ENCODE results near the gene GRAPL.
"Not testable (repeated sequence)": the region's sequence is repeated elsewhere in the genome, so short reads cannot be mapped to it uniquely, and the experiment has no call there.

The GRAPL gene

GRCh38 chr17:19158478-19158877, 31.1 kb downstream of the GRAPL start:
- H3K36me3 Mint-ChIP-seq; DNase-seq (ENCODE audit: low spot score in 2 of 2); H3K4me3 Mint-ChIP-seq; ATAC-seq; H3K4me1 Mint-ChIP-seq; H3K27ac Mint-ChIP-seq; H3K9me3 Mint-ChIP-seq: not testable (repeated sequence)

GRCh38 chr17:19158938-19159337, 31.5 kb downstream of the GRAPL start:
- not testable (repeated sequence) for H3K27ac Mint-ChIP-seq; ATAC-seq; H3K4me3 Mint-ChIP-seq; DNase-seq (ENCODE audit: low spot score in 2 of 2); H3K36me3 Mint-ChIP-seq; H3K4me1 Mint-ChIP-seq; H3K9me3 Mint-ChIP-seq

- H3K4me1 Mint-ChIP-seq; H3K27ac Mint-ChIP-seq; H3K36me3 Mint-ChIP-seq; H3K9me3 Mint-ChIP-seq; H3K4me3 Mint-ChIP-seq; DNase-seq (ENCODE audit: low spot score in 2 of 2): not testable (repeated sequence)
- peak; percentile 60 for ATAC-seq
Measured at GRCh38 chr17:19161308-19162107, 34.1 kb downstream of the GRAPL start.

GRCh38 chr17:19162384-19163216, 35.2 kb downstream of the GRAPL start:
- ATAC-seq, result peak; percentile 61
- H3K36me3 Mint-ChIP-seq; H3K4me3 Mint-ChIP-seq; DNase-seq (ENCODE audit: low spot score in 2 of 2); H3K27ac Mint-ChIP-seq; H3K4me1 Mint-ChIP-seq; H3K9me3 Mint-ChIP-seq: not testable (repeated sequence)

- H3K4me1 Mint-ChIP-seq; DNase-seq (ENCODE audit: low spot score in 2 of 2); H3K9me3 Mint-ChIP-seq; ATAC-seq; H3K27ac Mint-ChIP-seq; H3K36me3 Mint-ChIP-seq; H3K4me3 Mint-ChIP-seq: not testable (repeated sequence)
Measured at GRCh38 chr17:19174422-19174821, 47.0 kb downstream of the GRAPL start.

- not testable (repeated sequence) for DNase-seq (ENCODE audit: low spot score in 2 of 2); H3K36me3 Mint-ChIP-seq; H3K4me1 Mint-ChIP-seq
Measured at GRCh38 chr17:19175410-19175809, 48.0 kb downstream of the GRAPL start.

GRCh38 chr17:19181040-19181875, 53.9 kb downstream of the GRAPL start:
- not testable (repeated sequence) for H3K9me3 Mint-ChIP-seq; H3K36me3 Mint-ChIP-seq; H3K4me3 Mint-ChIP-seq; H3K27ac Mint-ChIP-seq; H3K4me1 Mint-ChIP-seq; DNase-seq (ENCODE audit: low spot score in 2 of 2)
- peak; percentile 96 for ATAC-seq

More at GRCh38 chr17:19175410-19175809, 48.0 kb downstream of the GRAPL start:
- not testable (repeated sequence) for H3K4me3 Mint-ChIP-seq, H3K27ac Mint-ChIP-seq, H3K9me3 Mint-ChIP-seq
- peak; percentile 95 for ATAC-seq

- not testable (repeated sequence) for H3K9me3 Mint-ChIP-seq, H3K36me3 Mint-ChIP-seq, H3K27ac Mint-ChIP-seq, ATAC-seq, H3K4me1 Mint-ChIP-seq, H3K4me3 Mint-ChIP-seq
- DNase-seq (ENCODE audit: low spot score in 2 of 2), result peak in 1 of 2 donors; percentile 91
Measured at GRCh38 chr17:19187883-19188869, 60.8 kb downstream of the GRAPL start.

- H3K4me1 Mint-ChIP-seq; H3K36me3 Mint-ChIP-seq; H3K9me3 Mint-ChIP-seq; DNase-seq (ENCODE audit: low spot score in 2 of 2); H3K4me3 Mint-ChIP-seq; H3K27ac Mint-ChIP-seq: not testable (repeated sequence)
- peak; percentile 87 for ATAC-seq
Measured at GRCh38 chr17:19188870-19189708, 61.7 kb downstream of the GRAPL start.

GRCh38 chr17:19189781-19190405, 62.5 kb downstream of the GRAPL start:
- not testable (repeated sequence) for DNase-seq (ENCODE audit: low spot score in 2 of 2); H3K9me3 Mint-ChIP-seq

GRCh38 chr17:19196382-19197204, 69.2 kb downstream of the GRAPL start:
- not testable (repeated sequence) for H3K9me3 Mint-ChIP-seq, H3K4me1 Mint-ChIP-seq, H3K36me3 Mint-ChIP-seq, H3K4me3 Mint-ChIP-seq, H3K27ac Mint-ChIP-seq
- DNase-seq (ENCODE audit: low spot score in 2 of 2) (peak; percentile 59), ATAC-seq (peak; percentile 98)

More at GRCh38 chr17:19189781-19190405, 62.5 kb downstream of the GRAPL start:
- H3K27ac Mint-ChIP-seq, H3K4me3 Mint-ChIP-seq, ATAC-seq, H3K36me3 Mint-ChIP-seq, H3K4me1 Mint-ChIP-seq: not testable (repeated sequence)

GRCh38 chr17:19202448-19202847, 75.1 kb downstream of the GRAPL start:
- not testable (repeated sequence) for H3K4me3 Mint-ChIP-seq; H3K36me3 Mint-ChIP-seq; H3K4me1 Mint-ChIP-seq; H3K9me3 Mint-ChIP-seq; DNase-seq (ENCODE audit: low spot score in 2 of 2); H3K27ac Mint-ChIP-seq
- ATAC-seq, result peak; percentile 94
